ENCODE data around the gene APLP2.
A peak's percentile ranks its signal among the peaks of the same experiment; 100 is the strongest.
"Not testable (repeated sequence)": the region's sequence is repeated elsewhere in the genome, so short reads cannot be mapped to it uniquely, and the experiment has no call there.

The APLP2 gene

GRCh38 chr11:130069659-130070108, at the start of gene APLP2:
TSS of gene APLP2 (plus strand) at chr11:130069894. CDS start at chr11:130069978, 84 bp downstream.
- peak; percentile 92 to 93 for DNase-seq (ENCODE audit: low read depth in 1 of 2, low spot score in 1 of 2)

GRCh38 chr11:130020323-130020722, 49.4 kb upstream of the APLP2 start:
- DNase-seq (ENCODE audit: low read depth in 1 of 2, low spot score in 1 of 2): no peak

- DNase-seq (ENCODE audit: low read depth in 1 of 2, low spot score in 1 of 2): not testable (repeated sequence)
These were observed 48.1 kb upstream of the APLP2 start for GRCh38 chr11:130021606-130022005.

GRCh38 chr11:130022799-130023198, 46.9 kb upstream of the APLP2 start:
- no peak for DNase-seq (ENCODE audit: low read depth in 1 of 2, low spot score in 1 of 2)

GRCh38 chr11:130023204-130023603, 46.5 kb upstream of the APLP2 start:
- no peak for DNase-seq (ENCODE audit: low read depth in 1 of 2, low spot score in 1 of 2)

DNA sequence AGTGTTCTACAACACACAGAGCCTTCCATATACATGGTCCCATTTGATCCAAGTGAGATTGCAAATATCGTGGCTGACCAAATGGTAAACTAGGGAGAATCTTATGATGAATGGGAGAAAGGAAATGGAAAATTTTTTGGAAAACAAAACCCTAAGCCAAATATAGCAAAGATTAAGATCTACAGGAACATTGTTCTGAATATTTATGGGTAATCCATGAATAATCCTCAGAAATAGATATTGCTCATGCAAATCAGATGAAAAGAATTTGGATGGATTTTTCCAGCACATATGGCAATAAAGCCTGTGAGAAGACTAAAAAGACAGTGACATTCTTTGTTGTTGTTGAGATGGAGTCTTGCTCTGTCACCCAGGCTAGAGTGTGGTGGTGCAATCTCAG, 45.3 kb upstream of the APLP2 start:
- DNase-seq (ENCODE audit: low read depth in 1 of 2, low spot score in 1 of 2): no peak

DNA sequence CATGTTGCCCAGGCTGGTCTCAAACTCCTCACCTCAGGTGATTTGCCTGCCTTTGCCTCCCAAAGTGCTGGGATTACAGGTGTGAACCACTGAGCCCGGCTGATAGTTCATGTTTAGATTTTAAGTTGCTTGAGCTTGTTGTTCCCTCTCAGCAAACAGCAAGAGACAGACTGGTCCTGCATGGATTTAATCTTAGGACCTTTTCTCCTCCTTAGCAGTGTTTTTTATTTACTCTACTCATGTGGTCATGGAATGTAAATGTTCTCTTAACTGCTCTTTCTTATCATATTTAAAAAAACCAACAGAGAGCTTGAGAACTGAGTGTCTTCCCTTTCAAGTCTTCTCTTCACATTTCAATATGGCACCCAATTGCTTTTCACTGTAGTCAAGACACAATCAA, 44.3 kb upstream of the APLP2 start:
- no peak for DNase-seq (ENCODE audit: low read depth in 1 of 2, low spot score in 1 of 2)

DNA sequence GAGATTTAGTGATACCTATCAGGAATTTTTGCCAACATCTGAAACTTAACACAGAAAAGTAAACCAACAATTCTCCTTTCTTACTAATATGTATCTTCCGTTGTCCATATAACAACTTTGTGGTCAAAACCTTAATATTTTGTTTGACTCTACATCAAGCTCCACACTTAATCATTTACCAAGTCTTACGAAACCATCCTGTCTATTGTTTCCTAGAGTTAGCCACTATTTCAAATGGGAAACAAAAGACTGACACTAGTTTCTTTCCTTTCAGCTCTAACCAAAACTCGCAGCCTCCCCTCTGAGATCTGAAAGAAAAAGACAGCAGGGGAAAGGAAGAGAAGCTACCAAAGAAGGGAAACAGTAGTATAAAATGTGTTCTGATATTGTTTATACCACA, 40.6 kb upstream of the APLP2 start:
- no peak for DNase-seq (ENCODE audit: low read depth in 1 of 2, low spot score in 1 of 2)

DNA sequence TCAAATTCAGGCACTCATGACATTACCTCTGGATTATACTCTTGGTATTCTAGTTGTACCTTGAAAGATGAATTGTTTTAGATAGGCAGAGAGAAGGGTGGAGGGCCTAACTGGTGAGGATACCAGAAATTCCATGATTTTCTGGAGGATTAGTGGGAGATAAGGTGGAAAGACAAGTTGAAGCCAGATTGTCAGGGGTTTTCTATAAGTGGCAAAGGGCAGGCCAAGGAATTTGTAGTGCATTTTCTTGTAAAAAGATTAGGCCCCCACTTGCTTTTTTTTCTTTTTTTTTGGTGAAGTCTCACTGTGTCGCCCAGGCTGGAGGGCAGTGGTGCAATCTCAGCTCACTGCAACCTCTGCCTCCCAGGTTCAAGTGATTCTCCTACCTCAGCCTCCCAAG, 38.6 kb upstream of the APLP2 start:
- DNase-seq (ENCODE audit: low read depth in 1 of 2, low spot score in 1 of 2): no peak

GRCh38 chr11:130031945-130032344, 37.7 kb upstream of the APLP2 start:
- DNase-seq (ENCODE audit: low read depth in 1 of 2, low spot score in 1 of 2): no peak

- no peak for DNase-seq (ENCODE audit: low read depth in 1 of 2, low spot score in 1 of 2)
These were observed 36.8 kb upstream of the APLP2 start for GRCh38 chr11:130032931-130033330.

- DNase-seq (ENCODE audit: low read depth in 1 of 2, low spot score in 1 of 2): no peak
These were observed 35.5 kb upstream of the APLP2 start for GRCh38 chr11:130034236-130034635.

DNA sequence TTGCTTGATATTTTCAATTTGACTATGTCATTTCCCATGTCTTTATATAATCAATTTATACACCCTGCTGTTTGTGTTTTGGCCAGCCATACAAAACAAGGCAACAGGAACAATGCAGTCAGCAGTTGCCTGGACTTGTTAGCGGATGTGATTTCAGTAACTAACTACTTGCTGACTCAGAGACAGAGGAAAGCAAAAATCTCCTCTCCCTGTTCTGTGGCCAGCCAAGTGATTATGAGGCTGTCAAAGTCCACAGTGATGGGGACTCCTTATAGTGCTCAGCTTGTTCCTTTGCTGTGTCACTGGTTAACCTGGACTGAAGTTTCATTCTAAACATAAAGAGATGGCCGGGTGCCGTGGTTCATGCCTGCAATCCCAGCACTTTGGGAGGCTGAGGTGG, 32.6 kb upstream of the APLP2 start:
- DNase-seq (ENCODE audit: low read depth in 1 of 2, low spot score in 1 of 2): no peak

GRCh38 chr11:130037881-130038585, 31.7 kb upstream of the APLP2 start:
- no peak for DNase-seq (ENCODE audit: low read depth in 1 of 2, low spot score in 1 of 2)

DNA sequence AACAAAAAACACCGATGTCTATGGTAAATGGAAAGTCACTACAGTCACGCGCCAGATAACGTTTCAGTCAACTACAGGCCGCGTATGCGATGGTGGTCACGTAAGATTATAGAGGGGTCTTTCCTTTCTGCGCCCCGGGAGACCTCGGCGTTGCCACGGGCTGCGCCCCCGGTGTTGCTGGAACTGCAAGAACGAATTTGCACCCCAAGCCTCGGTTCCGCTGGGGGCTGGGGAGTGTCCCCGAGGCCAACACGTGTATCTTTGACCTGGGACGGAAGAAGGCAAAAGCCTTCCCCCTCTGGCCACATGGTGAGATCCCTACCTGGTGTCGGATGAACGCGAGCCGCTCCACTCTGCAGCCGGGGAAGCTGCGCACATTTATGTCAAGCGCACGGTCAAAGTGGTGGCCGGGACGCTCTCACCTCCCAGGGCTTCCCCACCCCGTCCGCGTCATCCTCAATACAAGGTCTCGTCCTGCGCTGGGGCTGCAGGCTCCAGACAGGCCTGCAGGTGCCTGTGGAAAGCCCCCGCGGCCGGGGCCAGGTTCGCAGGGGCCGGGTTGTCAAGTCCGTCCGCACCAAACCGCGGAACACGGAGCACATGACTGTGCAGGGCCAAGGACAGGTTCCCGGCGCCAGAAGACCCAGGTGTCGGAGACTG, 29.3 kb upstream of the APLP2 start:
- no peak for DNase-seq (ENCODE audit: low read depth in 1 of 2, low spot score in 1 of 2)

GRCh38 chr11:130042093-130042591, 27.6 kb upstream of the APLP2 start:
- DNase-seq (ENCODE audit: low read depth in 1 of 2, low spot score in 1 of 2): no peak

DNA sequence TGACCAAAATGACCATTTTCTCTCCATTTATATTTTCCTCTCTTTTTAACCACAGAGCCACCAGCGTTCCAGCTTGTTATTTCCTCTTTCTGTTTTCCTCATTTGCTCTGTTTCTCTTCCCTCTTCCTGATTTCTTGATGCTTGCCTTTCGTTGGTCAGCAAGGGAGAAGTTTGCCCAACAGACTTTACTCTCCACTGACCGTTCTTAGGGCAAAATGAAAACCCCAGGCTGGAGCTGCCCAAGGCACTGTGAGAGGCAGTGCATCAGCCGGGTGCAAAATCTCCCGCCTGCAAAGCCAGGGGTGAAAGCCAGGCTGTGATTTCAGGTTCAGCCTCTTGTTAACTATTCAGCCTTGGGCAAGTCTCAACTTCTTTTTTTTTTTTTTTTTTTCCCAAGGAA, 26.1 kb upstream of the APLP2 start:
- DNase-seq (ENCODE audit: low read depth in 1 of 2, low spot score in 1 of 2): no peak

DNA sequence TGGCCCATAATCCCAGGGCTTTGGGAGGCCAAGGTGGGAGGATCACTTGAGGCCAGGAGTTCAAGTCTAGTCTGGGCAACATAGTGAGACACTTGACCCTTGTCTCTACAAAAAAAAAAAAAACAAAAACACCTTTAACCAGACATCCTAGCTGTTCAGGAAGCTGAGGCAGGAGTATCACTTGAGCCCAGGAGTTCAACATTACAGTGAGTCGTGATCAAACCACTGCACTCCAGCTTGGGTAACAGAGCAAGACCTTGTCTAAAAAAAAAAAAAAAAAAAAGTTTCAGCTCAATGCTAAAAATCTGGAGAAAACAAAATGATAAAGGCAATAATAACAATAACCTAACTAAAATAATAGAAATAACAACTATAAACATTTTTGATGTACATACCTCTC, 22.6 kb upstream of the APLP2 start:
- no peak for DNase-seq (ENCODE audit: low read depth in 1 of 2, low spot score in 1 of 2)

GRCh38 chr11:130049328-130049771, 20.3 kb upstream of the APLP2 start:
- no peak for DNase-seq (ENCODE audit: low read depth in 1 of 2, low spot score in 1 of 2)

DNA sequence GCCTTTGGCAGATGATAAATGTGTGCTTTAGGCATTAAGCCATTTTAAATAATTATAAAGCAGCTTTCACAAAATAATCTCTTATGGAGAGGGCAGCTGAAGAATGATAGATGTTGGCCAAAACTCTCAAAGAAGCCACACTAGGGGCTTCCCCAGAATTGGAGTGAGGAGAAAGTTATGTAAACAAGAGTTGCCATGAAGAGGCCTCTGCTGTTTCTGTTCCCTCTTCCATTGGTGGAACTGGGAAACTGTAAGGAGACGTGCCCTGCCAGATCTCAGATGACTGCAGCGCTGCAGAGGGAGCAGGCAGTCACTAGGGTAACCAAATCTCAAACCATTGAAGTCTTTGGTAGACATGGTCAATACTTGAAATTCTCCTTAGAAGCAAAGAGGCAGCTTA, 19.4 kb upstream of the APLP2 start:
- no peak for DNase-seq (ENCODE audit: low read depth in 1 of 2, low spot score in 1 of 2)

- no peak for DNase-seq (ENCODE audit: low read depth in 1 of 2, low spot score in 1 of 2)
These were observed 18.6 kb upstream of the APLP2 start for GRCh38 chr11:130051082-130051481.

DNA sequence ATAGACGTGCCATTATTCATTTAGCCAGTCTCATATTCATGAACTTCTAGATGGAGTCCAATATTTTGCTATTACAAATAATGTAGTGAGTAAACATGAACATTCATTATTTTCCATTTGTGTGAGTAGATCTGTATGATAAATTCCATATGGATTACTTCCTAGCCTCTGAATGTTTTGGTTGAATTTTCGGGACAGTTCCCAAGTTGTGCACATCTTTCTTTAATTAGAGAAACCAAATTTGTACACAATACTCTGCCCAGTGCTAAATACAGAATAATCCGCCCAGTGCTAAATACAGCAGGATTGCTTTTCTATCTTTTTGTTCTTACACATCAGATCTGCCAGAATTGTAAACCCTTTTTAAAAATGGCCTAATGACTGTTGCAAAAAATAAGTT, 17.1 kb upstream of the APLP2 start:
- no peak for DNase-seq (ENCODE audit: low read depth in 1 of 2, low spot score in 1 of 2)

DNA sequence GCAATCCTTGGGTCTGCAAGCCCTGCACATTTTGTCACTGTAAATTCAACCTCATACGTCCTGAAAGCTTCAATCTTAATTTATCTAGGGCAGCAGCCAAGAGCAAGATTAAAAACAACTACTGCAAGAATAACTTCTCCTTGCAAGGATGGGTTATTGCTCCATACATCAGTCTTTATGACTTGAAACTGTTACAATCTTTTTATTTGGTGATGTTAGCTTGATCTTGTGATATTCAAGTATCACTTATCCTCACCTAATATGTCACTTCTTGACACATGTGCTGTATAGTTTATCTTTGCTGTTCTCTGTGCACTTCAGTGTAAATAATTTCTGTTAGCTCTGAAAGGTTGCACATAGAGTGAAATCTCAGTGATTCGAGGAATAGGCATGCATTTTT, 14.7 kb upstream of the APLP2 start:
- DNase-seq (ENCODE audit: low read depth in 1 of 2, low spot score in 1 of 2): no peak

Measured in stimulated activated CD4-positive, alpha-beta T cell treated with anti-CD3 and anti-CD28 coated beads, Interleukin-15, amount 100 ng/mL, for 1 hour (primary cell).